HepG2 (cell line): ENCODE results near the gene CRHR1. TPM values are rescaled to one million over a fixed set of nuclear protein-coding genes. Genes with fewer than 3 reads are reported as not detected.

Experiments
- ATAC-seq: fragments of 200-7000 bp; cut with Tn5 transposase; 3 replicates; pipeline ENCODE4 v1.9.1; 2020; ENCODE audit warnings: mild to moderate bottlenecking, moderate library complexity
- BruUV-seq: library from RNA; stranded (reverse); fragments of 400-500 nt; replicated peaks from 2 replicates; lab custom pipeline; 2021; lab: Mats Ljungman, UMichigan
- CTCF ChIA-PET: fragments of 300-600 bp; formaldehyde crosslinking; extraction: SDS; loops from one replicate; lab custom pipeline; 2021; ENCODE audit warnings: low total read pairs, inconsistent platforms, low intra/inter-chr PET ratio; lab: Yijun Ruan, JAX
- POLR2A ChIA-PET: fragments of 350-600 bp; sonication (Branson Sonifier 250); formaldehyde crosslinking; loops from one replicate; lab custom pipeline; 2020; ENCODE audit warnings: antibody characterized with exemption, inconsistent platforms; lab: Yijun Ruan, JAX
- DNase-seq: peaks from one replicate; pipeline ENCODE4 v3.0.0-alpha.2; 2015; ENCODE audit warnings: low spot score
- FAIRE-seq: peaks from 3 replicates; lab custom pipeline; 2011; peaks lifted over from hg19 to GRCh38; lab: Jason Lieb, UNC
- H2AFZ ChIP-seq: one replicate; pipeline ENCODE4 v1.6.1; 2011; ENCODE audit warnings: low read length, inconsistent platforms
- H3K27ac ChIP-seq: fragments of 300-600 bp; 3 replicates; pipeline ENCODE4 v1.8.0; 2011; ENCODE audit warnings: mixed run types, mild to moderate bottlenecking, mixed read lengths, low read length, inconsistent platforms; ENCODE audit not compliant: insufficient read depth; ENCODE audit errors: extremely low read length
- H3K27me3 ChIP-seq, 2 experiments: fragments of 200-600 bp in 1 of 2; 2 replicates in 1 of 2; 3 replicates in 1 of 2; pipeline versions ENCODE4 v1.6.0 to v1.8.0; 2011; ENCODE audit warnings: low read length in 2 of 2, mild to moderate bottlenecking in 2 of 2, moderate library complexity in 2 of 2, inconsistent platforms in 1 of 2; ENCODE audit not compliant: insufficient read depth in 2 of 2, control insufficient read depth in 1 of 2
- H3K36me3 ChIP-seq, 2 experiments: fragments of 200-600 bp in 1 of 2; replicated peaks in 1 of 2; 2 replicates in 1 of 2; 3 replicates in 1 of 2; pipeline versions ENCODE4 v1.5.1 to v1.8.0; 2011; ENCODE audit warnings: low read length in 2 of 2, inconsistent platforms in 1 of 2; ENCODE audit not compliant: insufficient read depth in 2 of 2, control insufficient read depth in 1 of 2
- H3K4me1 ChIP-seq: 2 replicates; pipeline ENCODE4 v1.5.1; 2012; ENCODE audit warnings: low read length, inconsistent platforms; ENCODE audit not compliant: insufficient read depth
- H3K4me2 ChIP-seq: 2 replicates; pipeline ENCODE4 v1.6.0; 2011; ENCODE audit warnings: low read depth, low read length, inconsistent platforms
- H3K4me3 ChIP-seq, 3 experiments: fragments of 200-600 bp in 1 of 3; sonication (generic), shearing (Covaris generic) in 1 of 3; replicated peaks in 1 of 3; 2 replicates each; pipeline ENCODE4 v1.5.1; 2011 to 2016; ENCODE audit warnings: low read length in 3 of 3, inconsistent platforms in 2 of 3, low read depth in 2 of 3, mild to moderate bottlenecking in 2 of 3, control low read depth in 1 of 3, mixed read lengths in 1 of 3; ENCODE audit not compliant: insufficient read depth in 1 of 3
- H3K79me2 ChIP-seq: one replicate; pipeline ENCODE4 v1.6.1; 2011; ENCODE audit warnings: low read length, inconsistent platforms; ENCODE audit not compliant: insufficient read depth
- H3K9ac ChIP-seq: 2 replicates; pipeline ENCODE4 v1.6.0; 2011; ENCODE audit warnings: mild to moderate bottlenecking, low read depth, low read length, inconsistent platforms; ENCODE audit not compliant: insufficient read depth
- H3K9me3 ChIP-seq: 2 replicates; pipeline ENCODE4 v1.5.1; 2012; ENCODE audit warnings: mild to moderate bottlenecking, low read length
- H4K20me1 ChIP-seq: 2 replicates; pipeline ENCODE4 v1.6.0; 2011; ENCODE audit warnings: inconsistent platforms, mild to moderate bottlenecking, low read length, moderate library complexity; ENCODE audit not compliant: insufficient read depth
- CENPT ChIP-seq: sonication (generic); formaldehyde crosslinking; IDR thresholded peaks from 2 replicates; pipeline ENCODE4 v1.8.0; 2022; ENCODE audit warnings: low read depth, mild to moderate bottlenecking, moderate library complexity, missing genetic modification reagents
- ESRRA ChIP-seq: sonication (generic); formaldehyde crosslinking; IDR thresholded peaks from 2 replicates; pipeline ENCODE4 v1.5.1; 2020; ENCODE audit warnings: mild to moderate bottlenecking, low read depth, missing genetic modification reagents
- ETV6 ChIP-seq: sonication (generic); formaldehyde crosslinking; conservative IDR thresholded peaks from 2 replicates; pipeline ENCODE4 v1.4.0; 2020; ENCODE audit warnings: missing genetic modification reagents
- FLYWCH1 ChIP-seq: sonication (generic); formaldehyde crosslinking; IDR thresholded peaks from 2 replicates; pipeline ENCODE4 v1.8.1; 2023; ENCODE audit warnings: mild to moderate bottlenecking, missing genetic modification reagents
- HNF4A ChIP-seq: sonication (generic); formaldehyde crosslinking; IDR thresholded peaks from 2 replicates; pipeline ENCODE4 v1.4.0; 2020; ENCODE audit warnings: missing genetic modification reagents
- PHF20 ChIP-seq: sonication (generic); formaldehyde crosslinking; IDR thresholded peaks from 2 replicates; pipeline ENCODE4 v1.5.0; 2020; ENCODE audit warnings: mild to moderate bottlenecking, missing genetic modification reagents
- XRCC5 ChIP-seq: fragments of 200-400 bp; formaldehyde crosslinking; optimal IDR thresholded peaks from 2 replicates; pipeline ENCODE3; 2017; ENCODE audit warnings: mild to moderate bottlenecking, low read length
- ZBTB34 ChIP-seq: sonication (generic); formaldehyde crosslinking; IDR thresholded peaks from 2 replicates; pipeline ENCODE4 v1.8.0; 2022; ENCODE audit warnings: mild to moderate bottlenecking, missing genetic modification reagents
- ZFP62 ChIP-seq: sonication (generic); formaldehyde crosslinking; IDR thresholded peaks from 2 replicates; pipeline ENCODE4 v1.4.0; 2020; ENCODE audit warnings: missing genetic modification reagents
- ZMYM3 ChIP-seq: sonication (generic); formaldehyde crosslinking; IDR thresholded peaks from 2 replicates; pipeline ENCODE4 v1.5.1; 2020; ENCODE audit warnings: mild to moderate bottlenecking, missing genetic modification reagents
- ZNF567 ChIP-seq: sonication (generic); formaldehyde crosslinking; IDR thresholded peaks from 2 replicates; pipeline ENCODE4 v1.8.1; 2023; ENCODE audit warnings: mild to moderate bottlenecking, missing genetic modification reagents, borderline replicate concordance
- ZNF687 ChIP-seq: sonication (generic); formaldehyde crosslinking; IDR thresholded peaks from 2 replicates; pipeline ENCODE4 v1.5.1; 2020; ENCODE audit warnings: mild to moderate bottlenecking, missing genetic modification reagents, moderate library complexity
- ZNF761 ChIP-seq: sonication (generic); formaldehyde crosslinking; conservative IDR thresholded peaks from 2 replicates; pipeline ENCODE4 v1.4.0; 2020; ENCODE audit warnings: mild to moderate bottlenecking, missing genetic modification reagents
- WGBS: methylation state at CpG from one replicate; pipeline ENCODE4 v1.1.6; 2017; ENCODE audit warnings: low lambda C conversion rate; 5-methylcytosine and 5-hydroxymethylcytosine counted together
- in situ Hi-C: cut with HindIII; loops from 2 replicates; pipeline ENCODE4 v1.10.0; 2017; ENCODE audit warnings: low pct_unique_long_range_greater_than_20kb; ENCODE audit not compliant: extremely low pct_ligation_motif_present
- intact Hi-C: fragments of 100-400 bp; cut with micrococcal nuclease; formaldehyde crosslinking; loops from one replicate; pipeline ENCODE4 v1.10.0; 2022; ENCODE audit not compliant: unreplicated experiment
- polyA plus RNA-seq, 8 experiments: library from polyadenylated mRNA; depleted of rRNA in 3 of 8; stranded (reverse) in 7 of 8; unstranded in 1 of 8; fragments of >200 nt; fragmentation: Illumina TruSeq in 4 of 8; extraction: Trizol in 4 of 8; gene quantifications; 2 replicates each; pipeline versions ENCODE4 v1.2.1 to v1.2.3, GENCODE V29; 2011 to 2016; ENCODE audit warnings: low read depth in 4 of 8, missing spikeins in 1 of 8, mixed read lengths in 1 of 8; ENCODE audit not compliant: insufficient read depth in 1 of 8
- total RNA-seq, 5 experiments: library from RNA; depleted of rRNA; stranded (reverse); fragments of >200 nt; fragmentation: Illumina TruSeq; extraction: Trizol; gene quantifications; 2 replicates each; pipeline ENCODE4 v1.2.3, GENCODE V29; 2016; ENCODE audit warnings: low read depth in 1 of 5

Gene CRHR1
- total and polyA plus RNA-seq, 2 of the 13 experiments (the other 11 are each of a cell fraction or from before 2014, with no cell fraction given), result not detected

GRCh38 chr17:45770632-45771270 lies 13.4 kb upstream of the CRHR1 start:
- in situ Hi-C loops (no loop called here), intact Hi-C loops (no loop called here)
- no peak for DNase-seq
- no peaks in the 10 kb centered on the region for H3K9me3 ChIP-seq
- TF ChIP-seq XRCC5 (no peak), ETV6 (no peak), ZBTB34 (CRISPR knock-in tag) (no peak), ESRRA (CRISPR knock-in tag) (peak; percentile 92), HNF4A (peak; percentile 73), PHF20 (CRISPR knock-in tag) (no peak), ZNF761 (CRISPR knock-in tag) (0 out of 2 replicates have a peak, but pooled peaks have one; percentile 80), ZNF687 (CRISPR knock-in tag) (0 out of 2 replicates have a peak, but pooled peaks have one; percentile 10), ZMYM3 (peak; percentile 55; the same call in 1 of the 2 replicates), ZNF567 (no peak), CENPT (CRISPR knock-in tag) (no peak), ZFP62 (CRISPR knock-in tag) (no peak), FLYWCH1 (CRISPR knock-in tag) (no peak)
- TF ChIP-seq, all 625 proteins: peak for 5
- POLR2A ChIA-PET, result no interaction called here
- Histone ChIP-seq H3K36me3 (no peaks in the 10 kb centered on the region), H3K4me1 (peaks cover 11% of the 10 kb centered on the region; the same call in 1 of the 2 replicates), H3K4me2 (no peak overlapping the region), H3K79me2 (no peaks in the 10 kb centered on the region), H3K4me3 (no peak overlapping the region), H2AFZ (no peak overlapping the region), H3K9ac (no peak overlapping the region), H4K20me1 (no peaks in the 10 kb centered on the region; the same call in 1 of the 2 replicates), H3K27ac (no peak overlapping the region), H3K27me3 (peaks cover 5 to 59% of the 10 kb centered on the region in 2 experiments)
- peak; percentile 69 for FAIRE-seq
- CTCF ChIA-PET, result no interaction called here
- ATAC-seq, result peak; percentile 15; the same call in 1 of the 3 replicates
- BruUV-seq, result no TSS peak
- 5% methylated on average over 10 of the region's 10 CpGs for WGBS
